Trophoblast cell (in vitro differentiated cells and primary cell): ENCODE measurements around the gene PACS1.

Source experiments
- DNase-seq, 2 donors: peaks; one replicate each; pipeline ENCODE4 v3.0.0-alpha.2; 2016
- H2AFZ ChIP-seq: 2 replicates; pipeline ENCODE4 v1.6.1; 2013; ENCODE audit warnings: low read length, moderate library complexity, mild to moderate bottlenecking; ENCODE audit not compliant: insufficient read depth, poor library complexity
- H2AK5ac ChIP-seq: 2 replicates; pipeline ENCODE4 v1.6.1; 2013; ENCODE audit warnings: mild to moderate bottlenecking, low read length
- H2BK120ac ChIP-seq: 2 replicates; pipeline ENCODE4 v1.6.1; 2013; ENCODE audit warnings: low read length, mild to moderate bottlenecking, moderate library complexity; ENCODE audit not compliant: insufficient read depth, poor library complexity
- H2BK12ac ChIP-seq: 2 replicates; pipeline ENCODE4 v1.6.1; 2013; ENCODE audit warnings: mild to moderate bottlenecking, low read length, moderate library complexity
- H2BK5ac ChIP-seq: 2 replicates; pipeline ENCODE4 v1.6.1; 2013; ENCODE audit warnings: low read length, low read depth, moderate library complexity, mild to moderate bottlenecking; ENCODE audit not compliant: poor library complexity
- H3K14ac ChIP-seq: 2 replicates; pipeline ENCODE4 v1.6.1; 2013; ENCODE audit warnings: mild to moderate bottlenecking, low read length
- H3K18ac ChIP-seq: 2 replicates; pipeline ENCODE4 v1.6.1; 2013; ENCODE audit warnings: mild to moderate bottlenecking, low read length
- H3K23ac ChIP-seq: 2 replicates; pipeline ENCODE4 v1.6.1; 2013; ENCODE audit warnings: low read length
- H3K27ac ChIP-seq: 2 replicates; pipeline ENCODE4 v1.5.1; 2013; ENCODE audit warnings: low read depth, mild to moderate bottlenecking, inconsistent platforms, low read length, moderate library complexity
- H3K27me3 ChIP-seq: 2 replicates; pipeline ENCODE4 v1.6.1; 2013; ENCODE audit warnings: inconsistent platforms, mild to moderate bottlenecking, low read length, moderate library complexity; ENCODE audit not compliant: insufficient read depth
- H3K36me3 ChIP-seq, 2 experiments: 1 replicate in 1 of 2; 2 replicates in 1 of 2; pipeline ENCODE4 v1.6.1; 2013; ENCODE audit warnings: low read length in 2 of 2, mild to moderate bottlenecking in 2 of 2, moderate library complexity in 1 of 2; ENCODE audit not compliant: insufficient read depth in 2 of 2, control insufficient read depth in 1 of 2
- H3K4ac ChIP-seq: 2 replicates; pipeline ENCODE4 v1.6.1; 2013; ENCODE audit warnings: low read depth, mild to moderate bottlenecking, low read length, moderate library complexity
- H3K4me1 ChIP-seq, 2 experiments: 1 replicate in 1 of 2; 2 replicates in 1 of 2; pipeline ENCODE4 v1.6.1; 2013; ENCODE audit warnings: low read length in 2 of 2, mild to moderate bottlenecking in 2 of 2, moderate library complexity in 1 of 2; ENCODE audit not compliant: insufficient read depth in 2 of 2, control insufficient read depth in 1 of 2
- H3K4me2 ChIP-seq: 2 replicates; pipeline ENCODE4 v1.6.1; 2013; ENCODE audit warnings: inconsistent platforms, mild to moderate bottlenecking, low read length, moderate library complexity
- H3K4me3 ChIP-seq: 2 replicates; pipeline ENCODE4 v1.5.1; 2013; ENCODE audit warnings: mild to moderate bottlenecking, low read depth, low read length, inconsistent platforms
- H3K79me1 ChIP-seq: one replicate; pipeline ENCODE4 v1.6.1; 2013; ENCODE audit warnings: low read length
- H3K79me2 ChIP-seq: 2 replicates; pipeline ENCODE4 v1.6.1; 2013; ENCODE audit warnings: low read length, mild to moderate bottlenecking; ENCODE audit not compliant: control insufficient read depth, insufficient read depth, poor library complexity
- H3K9ac ChIP-seq: 2 replicates; pipeline ENCODE4 v1.6.1; 2013; ENCODE audit warnings: mild to moderate bottlenecking, low read length
- H3K9me3 ChIP-seq: 2 replicates; pipeline ENCODE4 v1.6.1; 2013; ENCODE audit warnings: low read depth, mild to moderate bottlenecking, control low read depth, inconsistent platforms, low read length; ENCODE audit not compliant: insufficient read depth
- H4K12ac ChIP-seq: 2 replicates; pipeline ENCODE4 v1.6.1; 2013; ENCODE audit warnings: low read depth, mild to moderate bottlenecking, low read length, moderate library complexity
- H4K8ac ChIP-seq: 2 replicates; pipeline ENCODE4 v1.6.1; 2013; ENCODE audit warnings: low read depth, mild to moderate bottlenecking, low read length, moderate library complexity
- H4K91ac ChIP-seq: one replicate; pipeline ENCODE4 v1.6.1; 2013; ENCODE audit warnings: low read depth, mild to moderate bottlenecking, low read length, moderate library complexity
- WGBS: extraction: QIAGEN DNeasy Blood & Tissue Kit; methylation state at CpG from one replicate; pipeline ENCODE4 v1.1.7; 2013; ENCODE audit warnings: missing lambda C conversion rate; ENCODE audit not compliant: insufficient read length, insufficient coverage; ENCODE audit errors: extremely low coverage; 5-methylcytosine and 5-hydroxymethylcytosine counted together

The PACS1 gene

GRCh38 chr11:66264383-66264782 lies 194.3 kb downstream of the PACS1 start:
- Histone ChIP-seq H2BK120ac (no peak overlapping the region), H2BK12ac (no peak overlapping the region), H3K4me1 (no peaks in the 10 kb centered on the region), H3K14ac (no peak overlapping the region), H3K27ac (no peak overlapping the region), H3K36me3 (peaks cover 66 to 68% of the 10 kb centered on the region in 2 experiments), H3K4me2 (no peak overlapping the region), H3K9me3 (no peaks in the 10 kb centered on the region), H3K79me2 (peaks cover 9% of the 10 kb centered on the region), H3K4me3 (no peak overlapping the region), H2AFZ (no peak overlapping the region), H4K12ac (no peak overlapping the region), H3K23ac (no peak overlapping the region), H4K91ac (no peak overlapping the region), H3K18ac (no peak overlapping the region), H2AK5ac (no peak overlapping the region), H3K4ac (no peak overlapping the region), H3K27me3 (no peaks in the 10 kb centered on the region), H4K8ac (no peak overlapping the region), H3K9ac (no peak overlapping the region), H2BK5ac (no peak overlapping the region), H3K79me1 (peaks cover 15% of the 10 kb centered on the region)
- no CpG with 5 or more reads among the region's 8 CpGs for WGBS
- DNase-seq: no peak

- Histone ChIP-seq H3K4me1 (no peaks in the 10 kb centered on the region), H3K4me3 (no peak overlapping the region), H3K23ac (no peak overlapping the region), H4K91ac (no peak overlapping the region), H3K79me1 (peaks cover 15% of the 10 kb centered on the region), H3K4ac (no peak overlapping the region), H3K14ac (no peak overlapping the region), H3K9me3 (no peaks in the 10 kb centered on the region), H3K79me2 (peaks cover 9% of the 10 kb centered on the region), H3K9ac (no peak overlapping the region), H2AFZ (no peak overlapping the region), H3K4me2 (no peak overlapping the region), H4K8ac (no peak overlapping the region), H2BK120ac (no peak overlapping the region), H2BK12ac (no peak overlapping the region), H3K18ac (no peak overlapping the region), H4K12ac (no peak overlapping the region), H3K27ac (no peak overlapping the region), H3K27me3 (no peaks in the 10 kb centered on the region), H2AK5ac (no peak overlapping the region), H2BK5ac (no peak overlapping the region), H3K36me3 (peaks cover 64 to 66% of the 10 kb centered on the region in 2 experiments)
- no peak for DNase-seq
- WGBS: no CpG with 5 or more reads among the region's 12 CpGs
These were observed 194.8 kb downstream of the PACS1 start for GRCh38 chr11:66264914-66265313.

GRCh38 chr11:66265531-66266377 lies 195.7 kb downstream of the PACS1 start:
- H3K18ac ChIP-seq: no peak overlapping the region

GRCh38 chr11:66266378-66267038 lies 196.4 kb downstream of the PACS1 start:
- Histone ChIP-seq H2BK5ac (no peak overlapping the region), H3K4ac (no peak overlapping the region), H2AK5ac (no peak overlapping the region), H3K9ac (no peak overlapping the region), H3K9me3 (no peaks in the 10 kb centered on the region), H4K8ac (no peak overlapping the region), H2AFZ (no peak overlapping the region), H3K79me2 (peaks cover 10% of the 10 kb centered on the region), H3K27ac (no peak overlapping the region), H3K18ac (no peak overlapping the region), H3K27me3 (no peaks in the 10 kb centered on the region), H2BK120ac (no peak overlapping the region), H3K23ac (no peak overlapping the region), H3K79me1 (peaks cover 15% of the 10 kb centered on the region), H3K4me2 (no peak overlapping the region), H3K4me3 (no peak overlapping the region), H4K91ac (no peak overlapping the region), H4K12ac (no peak overlapping the region), H2BK12ac (no peak overlapping the region), H3K4me1 (no peaks in the 10 kb centered on the region), H3K14ac (no peak overlapping the region), H3K36me3 (peaks cover 58 to 60% of the 10 kb centered on the region in 2 experiments)
- no CpG with 5 or more reads among the region's 20 CpGs for WGBS
- no peak for DNase-seq

More at GRCh38 chr11:66265531-66266377, 195.7 kb downstream of the PACS1 start:
- no peak overlapping the region for H4K8ac ChIP-seq
- no peaks in the 10 kb centered on the region for H3K9me3 ChIP-seq
- no peaks in the 10 kb centered on the region for H3K4me1 ChIP-seq
- no peak overlapping the region for H3K4ac ChIP-seq
- H3K9ac ChIP-seq: no peak overlapping the region
- no peak overlapping the region for H2BK120ac ChIP-seq
- no peak overlapping the region for H3K4me2 ChIP-seq
- H4K12ac ChIP-seq: no peak overlapping the region
- H3K79me2 ChIP-seq: peaks cover 10% of the 10 kb centered on the region
- peaks cover 15% of the 10 kb centered on the region for H3K79me1 ChIP-seq
- peaks cover 63 to 66% of the 10 kb centered on the region in 2 experiments for H3K36me3 ChIP-seq
- H2BK5ac ChIP-seq: no peak overlapping the region
- H2BK12ac ChIP-seq: no peak overlapping the region
- no peak overlapping the region for H4K91ac ChIP-seq
- WGBS: no CpG with 5 or more reads among the region's 26 CpGs
- no peak overlapping the region for H3K27ac ChIP-seq
- no peaks in the 10 kb centered on the region for H3K27me3 ChIP-seq
- DNase-seq: no peak
- no peak overlapping the region for H2AK5ac ChIP-seq
- no peak overlapping the region for H2AFZ ChIP-seq
- H3K4me3 ChIP-seq: no peak overlapping the region
- no peak overlapping the region for H3K14ac ChIP-seq
- no peak overlapping the region for H3K23ac ChIP-seq
